H7 (cell line): ENCODE data around the gene ROPN1L. TPM values are rescaled to one million over a fixed set of nuclear protein-coding genes. Genes with fewer than 3 reads are reported as not detected.

ENCODE experiments used
- DNase-seq: peaks from one replicate; pipeline ENCODE4 v3.0.0; 2012
- H3K27me3 ChIP-seq: 2 replicates; pipeline ENCODE4 v1.6.0; 2011; ENCODE audit warnings: mild to moderate bottlenecking, low read length; ENCODE audit not compliant: control insufficient read depth, insufficient read depth
- H3K36me3 ChIP-seq: replicated peaks from 2 replicates; pipeline ENCODE4 v1.5.1; 2011; ENCODE audit warnings: low read length; ENCODE audit not compliant: control insufficient read depth, insufficient read depth
- H3K4me3 ChIP-seq: 2 replicates; pipeline ENCODE4 v1.5.1; 2011; ENCODE audit warnings: low read depth, mild to moderate bottlenecking, control low read depth, low read length, moderate library complexity; ENCODE audit not compliant: insufficient read depth
- total RNA-seq: library from RNA; depleted of rRNA; stranded (reverse); fragments of >200 nt; shearing (Covaris generic); gene quantifications from 2 replicates; pipeline ENCODE4 v1.2.3, GENCODE V29; 2014

The ROPN1L gene
- total RNA-seq, 1 experiment from 2014 or later: not detected

DNA sequence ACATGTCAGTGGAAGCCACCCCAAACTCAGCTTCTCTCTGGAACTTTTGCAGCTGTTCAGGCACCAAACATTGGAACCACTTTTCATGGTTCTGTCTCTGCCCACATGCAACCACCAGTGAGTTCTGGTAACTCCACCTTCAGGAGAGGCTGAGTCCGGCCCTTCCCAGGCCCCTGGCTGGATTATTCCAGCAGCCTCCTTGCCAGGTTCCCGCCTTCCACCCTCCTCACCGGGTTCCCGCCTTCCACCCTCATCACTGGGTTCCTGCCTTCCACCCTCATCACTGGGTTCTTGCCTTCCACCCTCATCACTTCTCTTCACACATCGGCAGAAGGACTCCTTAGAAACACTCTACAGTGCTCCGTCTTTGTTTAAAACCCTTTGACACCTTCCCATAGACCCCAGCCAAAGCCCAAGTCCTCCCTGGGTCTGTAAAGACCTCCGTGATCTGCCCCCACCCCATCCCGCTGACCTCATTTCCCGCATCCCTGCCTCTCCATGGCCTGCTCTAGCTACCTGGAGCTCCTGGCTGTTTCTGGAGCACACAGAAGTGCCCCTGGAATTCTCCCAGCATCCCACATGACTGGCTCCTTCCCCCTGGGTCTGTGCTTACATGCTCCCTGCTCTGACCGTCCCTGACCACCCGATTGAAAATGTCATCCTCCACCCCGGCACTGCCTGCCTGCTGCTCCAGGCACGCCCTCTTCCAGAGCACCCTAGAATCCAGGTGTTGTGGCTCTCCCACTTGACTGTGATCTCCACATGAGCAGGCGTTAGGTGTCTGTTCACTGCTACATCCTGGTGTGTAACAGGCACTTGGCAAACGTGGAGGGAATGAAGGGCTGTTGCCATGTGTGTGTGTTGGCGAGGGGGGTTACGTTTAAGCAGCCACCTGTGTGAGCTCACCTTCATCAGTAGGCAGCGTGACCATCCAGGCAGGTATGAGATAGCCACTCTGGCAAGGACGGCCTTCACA, 17.7 kb downstream of the ROPN1L start:
- Histone ChIP-seq H3K36me3 (no peaks in the 10 kb centered on the region), H3K4me3 (no peak overlapping the region), H3K27me3 (no peaks in the 10 kb centered on the region)
- no peak for DNase-seq

DNA sequence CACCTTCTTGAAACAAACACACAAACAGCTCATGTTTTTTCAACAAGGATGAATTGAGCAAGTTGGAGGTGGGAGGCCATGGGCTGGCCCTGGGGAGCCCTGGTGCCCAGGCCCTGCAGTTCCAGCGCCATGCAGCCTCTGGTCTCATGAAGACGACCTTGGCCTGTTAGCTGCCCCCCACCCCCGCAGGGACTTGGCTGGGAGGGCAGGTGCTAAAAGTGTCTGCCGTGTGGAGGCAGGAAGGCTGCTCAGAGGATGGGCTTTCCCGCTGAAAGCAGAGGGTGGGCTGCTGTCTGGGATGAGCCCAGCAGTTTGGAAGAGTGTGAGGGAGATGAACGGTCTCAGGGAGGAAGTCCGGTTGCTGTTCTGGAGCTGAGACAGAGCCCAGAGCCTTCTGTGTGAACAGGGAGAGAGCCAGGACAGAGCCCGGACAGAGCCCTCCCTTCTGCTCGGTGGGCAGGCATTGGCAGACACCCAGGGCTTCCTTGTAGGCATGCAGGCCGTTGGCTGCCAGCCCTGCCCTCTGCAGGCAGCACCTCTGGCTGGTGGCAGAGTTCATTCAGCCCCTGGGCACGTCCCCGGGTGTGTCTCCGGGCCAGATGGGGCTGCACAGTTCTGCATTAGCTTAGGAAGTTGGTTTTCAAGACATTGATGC, 18.7 kb downstream of the ROPN1L start:
- H3K4me3 ChIP-seq: no peak overlapping the region
- no peaks in the 10 kb centered on the region for H3K27me3 ChIP-seq
- no peaks in the 10 kb centered on the region for H3K36me3 ChIP-seq
- no peak for DNase-seq

DNA sequence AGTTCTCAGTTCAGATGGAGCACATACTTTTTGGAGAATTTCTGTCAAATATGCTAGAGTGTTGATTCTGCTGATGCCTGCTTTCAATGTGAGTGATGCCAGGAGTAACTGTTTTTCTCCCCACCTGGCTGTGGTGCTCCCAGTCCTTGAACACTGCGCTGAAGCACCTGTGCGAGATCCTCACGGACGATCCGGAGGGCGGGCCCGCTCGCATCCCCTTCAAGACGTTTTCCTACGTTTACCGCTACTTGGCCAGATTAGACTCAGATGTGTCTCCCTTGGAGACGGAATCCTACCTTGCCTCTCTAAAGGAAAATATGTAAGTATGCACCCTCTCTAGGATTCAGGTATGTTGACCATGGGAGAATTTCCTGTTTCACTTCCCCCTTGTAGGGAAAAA, 19.4 kb downstream of the ROPN1L start:
- Histone ChIP-seq H3K27me3 (no peaks in the 10 kb centered on the region), H3K36me3 (no peaks in the 10 kb centered on the region)
- DNase-seq: no peak

DNA sequence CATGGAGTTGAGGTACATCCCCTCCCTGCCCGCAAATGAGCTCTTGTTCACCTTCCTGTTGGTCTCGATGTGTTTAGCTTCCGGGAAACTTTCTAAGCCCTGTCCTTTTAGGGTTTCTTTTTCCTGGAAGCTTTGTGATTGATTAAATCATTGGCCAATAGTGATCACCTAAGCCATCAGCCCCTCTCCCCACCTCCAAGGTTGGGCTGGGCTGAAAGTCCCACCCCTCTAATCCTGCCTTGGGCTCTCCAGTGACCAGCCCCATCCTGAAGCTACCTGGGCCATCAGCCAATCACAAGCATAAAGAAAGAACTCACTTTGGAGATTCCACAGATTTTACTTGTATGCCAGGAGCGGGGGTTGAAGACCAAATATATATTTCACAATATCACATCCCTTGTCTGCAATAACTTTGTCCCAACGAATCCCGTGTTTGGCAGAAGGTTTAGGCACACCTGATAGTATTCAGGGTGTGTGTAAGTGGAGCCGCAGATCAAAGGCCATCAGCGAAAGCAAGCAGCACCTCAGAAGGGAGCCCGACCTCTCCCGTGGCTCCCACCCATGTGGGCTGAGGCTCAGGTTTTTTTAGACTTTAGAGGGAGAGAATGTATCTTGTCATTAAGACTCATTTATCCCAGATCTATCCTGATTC, 20.4 kb downstream of the ROPN1L start:
- DNase-seq: peak; percentile 89
- no peaks in the 10 kb centered on the region for H3K36me3 ChIP-seq
- no peaks in the 10 kb centered on the region for H3K27me3 ChIP-seq
- no peak overlapping the region for H3K4me3 ChIP-seq

More for the DNA sequence above, 19.4 kb downstream of the ROPN1L start:
- H3K4me3 ChIP-seq: no peak overlapping the region

DNA sequence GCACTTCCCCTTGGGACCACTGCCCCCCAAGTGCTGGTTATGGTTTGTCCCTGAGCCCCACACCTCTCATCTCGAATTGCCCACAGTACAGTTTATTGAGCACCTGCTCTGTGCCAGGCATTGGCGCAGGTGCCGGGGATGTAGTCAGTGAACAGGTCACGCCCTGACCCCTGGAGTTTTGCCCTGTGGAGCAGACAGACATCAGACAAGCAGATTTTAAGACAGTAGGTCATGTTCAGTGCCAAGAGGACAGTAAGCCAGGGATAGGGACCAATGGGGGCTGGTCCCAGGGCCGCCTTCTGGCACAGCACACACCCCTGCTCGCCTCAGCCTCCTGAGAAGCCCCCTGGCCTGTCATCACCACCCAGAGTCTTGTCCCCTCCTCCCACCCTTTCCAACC, 21.9 kb downstream of the ROPN1L start:
- no peak for DNase-seq
- Histone ChIP-seq H3K27me3 (no peaks in the 10 kb centered on the region), H3K4me3 (no peak overlapping the region), H3K36me3 (no peaks in the 10 kb centered on the region)

DNA sequence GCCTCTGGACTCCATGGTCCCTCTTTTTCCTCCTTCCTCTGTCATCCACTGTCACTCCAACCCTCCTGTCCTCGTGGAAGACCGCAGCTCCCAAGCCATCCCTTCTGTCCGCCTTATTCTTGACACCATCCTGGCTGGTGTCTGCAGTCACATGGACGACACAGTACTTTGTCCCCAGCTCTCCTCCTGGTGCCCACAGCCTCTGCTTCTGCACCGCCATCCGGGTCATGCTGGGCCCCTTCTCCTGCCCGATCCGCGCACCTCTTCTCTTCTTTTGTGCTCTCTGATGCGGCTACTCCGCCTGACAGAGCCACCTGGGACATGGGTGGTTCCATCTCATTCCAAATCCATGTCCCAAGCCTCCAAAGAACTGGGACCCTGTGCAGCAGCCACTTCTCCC, 22.5 kb downstream of the ROPN1L start:
- no peaks in the 10 kb centered on the region for H3K27me3 ChIP-seq

DNA sequence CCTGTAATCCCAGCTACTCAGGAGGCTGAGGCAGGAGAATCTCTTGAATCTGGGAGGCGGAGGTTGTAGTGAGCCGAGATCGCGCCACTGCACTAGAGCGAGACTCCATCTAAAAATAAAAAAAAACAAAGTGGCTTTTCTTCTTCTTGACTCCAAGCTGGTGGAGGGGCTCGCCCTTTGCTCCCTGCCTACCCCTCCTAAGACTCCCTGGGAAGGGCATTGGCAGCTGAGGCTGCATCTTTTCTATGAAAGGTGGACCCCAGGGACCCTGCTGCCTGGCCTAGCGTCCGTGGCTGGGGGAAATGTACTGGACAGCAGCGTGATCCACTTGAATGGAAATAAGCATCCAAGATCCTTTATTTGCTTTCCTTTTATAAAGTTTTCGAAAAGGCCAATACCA, 24.0 kb downstream of the ROPN1L start:
- no peak for DNase-seq
- Histone ChIP-seq H3K36me3 (no peaks in the 10 kb centered on the region), H3K4me3 (no peak overlapping the region), H3K27me3 (no peaks in the 10 kb centered on the region)

More for the DNA sequence above, 22.5 kb downstream of the ROPN1L start:
- DNase-seq: no peak
- no peaks in the 10 kb centered on the region for H3K36me3 ChIP-seq
- H3K4me3 ChIP-seq: no peak overlapping the region

DNA sequence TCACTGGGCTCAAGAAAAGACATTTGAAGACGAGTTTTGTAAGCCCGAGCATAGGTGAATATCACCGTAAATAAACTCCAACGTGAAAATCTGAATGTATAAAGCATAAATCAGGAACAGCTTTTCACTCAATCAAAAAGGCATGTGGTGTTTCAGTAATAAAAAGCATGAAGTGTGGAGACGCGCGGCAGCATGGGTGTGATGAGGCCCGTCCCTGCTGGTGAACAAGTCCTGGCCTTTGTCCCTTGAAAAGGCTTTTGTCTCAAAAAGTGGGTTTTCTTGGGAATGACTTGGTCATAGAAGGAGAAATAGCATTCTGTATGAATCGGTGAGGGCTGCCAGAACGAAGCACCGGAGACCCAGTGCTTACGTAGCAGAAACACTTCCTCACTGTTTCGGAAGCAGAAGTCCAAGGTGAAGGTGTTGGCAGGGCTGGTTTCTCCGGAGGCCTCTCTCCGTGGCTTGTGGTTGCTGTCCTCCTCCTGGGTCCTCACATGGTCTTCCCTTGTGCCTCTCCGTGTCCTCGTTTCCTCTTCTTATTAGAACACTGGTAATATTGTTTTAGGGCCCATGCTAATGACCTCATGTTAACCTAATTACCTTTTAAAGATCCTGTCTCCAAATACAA, 24.9 kb downstream of the ROPN1L start:
- Histone ChIP-seq H3K36me3 (no peaks in the 10 kb centered on the region), H3K27me3 (no peaks in the 10 kb centered on the region), H3K4me3 (no peak overlapping the region)
- no peak for DNase-seq

DNA sequence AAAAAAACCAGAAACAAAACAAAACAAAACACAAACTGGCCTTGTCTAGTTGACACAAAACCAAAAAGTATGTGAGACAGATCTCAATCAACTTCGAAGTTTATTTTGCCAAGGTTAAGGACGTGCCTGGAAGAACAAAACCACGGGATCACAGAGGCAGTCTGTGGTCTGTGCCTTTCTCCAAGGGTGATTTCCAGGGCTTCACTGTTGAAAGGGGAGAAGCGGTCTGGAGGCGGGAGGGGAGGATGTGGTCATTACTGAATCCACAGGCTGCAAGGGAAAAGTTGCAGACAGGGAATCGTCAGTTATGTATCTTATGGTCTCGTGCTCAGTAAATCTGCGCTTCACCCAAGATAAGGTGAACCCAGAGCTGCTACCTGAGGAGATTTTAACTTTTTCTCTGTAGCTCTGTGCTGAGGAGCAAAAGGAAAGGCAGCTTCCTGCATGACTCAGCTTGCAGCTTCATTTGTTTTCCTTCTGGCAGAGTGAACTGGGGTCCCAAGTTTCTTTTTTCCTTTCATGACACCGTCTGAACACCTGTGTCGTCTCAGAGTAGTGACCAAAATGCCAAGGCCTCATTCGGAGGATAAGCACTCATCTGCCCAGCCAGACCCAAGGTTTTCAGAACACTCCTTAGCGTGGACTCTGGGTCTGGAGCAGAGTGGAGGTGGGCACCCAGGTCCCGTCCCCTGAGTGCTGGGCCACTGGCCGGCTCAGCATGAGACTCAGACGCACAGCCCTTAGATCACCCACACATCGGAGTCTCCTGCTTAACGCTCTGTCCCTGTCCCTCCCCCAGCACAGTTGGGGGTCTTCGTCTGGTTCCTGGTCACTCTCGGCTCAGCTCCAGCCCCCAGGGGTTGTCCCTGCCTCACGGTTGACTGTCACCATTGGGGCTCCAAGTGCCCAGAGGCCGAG, 25.9 kb downstream of the ROPN1L start:
- no peaks in the 10 kb centered on the region for H3K27me3 ChIP-seq
- peak; percentile 71 for DNase-seq
- H3K4me3 ChIP-seq: no peak overlapping the region
- no peaks in the 10 kb centered on the region for H3K36me3 ChIP-seq

DNA sequence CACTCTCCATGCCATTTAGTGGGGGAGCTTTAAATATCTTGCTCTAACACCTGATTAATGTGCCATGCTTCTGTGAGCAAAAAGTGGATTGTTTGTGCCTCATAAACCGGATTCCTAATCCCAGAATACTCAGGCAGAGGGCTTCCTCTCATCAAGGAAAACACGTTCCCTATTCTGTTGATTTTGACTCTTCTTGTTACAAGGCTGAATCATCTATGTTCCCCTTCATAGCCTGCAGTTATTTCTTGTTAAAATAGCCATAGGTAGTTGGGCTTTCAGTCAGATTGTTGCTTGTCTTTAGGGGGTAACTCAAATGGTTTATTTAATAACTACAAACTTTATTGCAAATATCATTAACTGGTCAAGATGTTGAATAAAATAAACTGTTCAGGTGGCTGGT, 26.6 kb downstream of the ROPN1L start:
- no peak overlapping the region for H3K4me3 ChIP-seq
- DNase-seq: no peak
- H3K36me3 ChIP-seq: no peaks in the 10 kb centered on the region
- no peaks in the 10 kb centered on the region for H3K27me3 ChIP-seq

DNA sequence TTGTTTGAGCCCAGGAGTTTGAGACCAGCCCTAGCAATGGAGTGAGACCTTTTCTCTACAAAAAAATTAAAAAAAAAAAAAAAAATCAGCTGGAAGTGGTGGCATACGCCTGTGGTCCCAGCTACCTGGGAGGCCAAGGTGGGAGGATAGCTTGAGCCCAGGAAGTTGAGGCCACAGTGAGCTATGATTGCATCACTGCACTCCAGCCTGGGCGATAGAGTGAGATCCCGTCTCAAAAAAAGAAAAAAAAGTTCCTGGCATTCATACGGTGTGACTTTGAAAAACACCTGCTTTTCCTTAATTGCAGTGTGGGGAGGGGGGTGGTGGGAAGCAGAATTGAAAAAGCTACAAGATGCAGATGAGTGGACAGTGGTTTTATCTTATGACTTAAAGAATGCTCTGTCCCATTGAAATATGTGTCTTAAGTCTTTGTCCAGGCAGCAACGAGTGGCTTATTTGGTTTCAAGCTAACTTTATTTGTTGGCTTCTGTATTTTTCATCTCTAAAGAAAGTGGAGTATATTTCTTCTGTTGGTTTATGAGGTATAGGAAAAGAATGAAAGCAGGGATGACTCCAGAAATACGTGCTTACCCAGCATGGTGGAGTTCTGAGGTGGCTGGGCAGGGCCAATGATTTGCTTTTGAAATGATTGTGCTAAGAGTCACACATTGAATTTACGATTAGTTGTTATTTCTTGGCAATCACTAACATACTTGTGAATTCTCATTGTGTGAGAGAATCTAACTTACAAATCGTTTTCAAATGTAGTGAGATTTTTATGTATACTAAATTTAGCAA, 27.8 kb downstream of the ROPN1L start:
- no peak overlapping the region for H3K4me3 ChIP-seq
- DNase-seq: no peak
- no peaks in the 10 kb centered on the region for H3K36me3 ChIP-seq
- H3K27me3 ChIP-seq: no peaks in the 10 kb centered on the region

DNA sequence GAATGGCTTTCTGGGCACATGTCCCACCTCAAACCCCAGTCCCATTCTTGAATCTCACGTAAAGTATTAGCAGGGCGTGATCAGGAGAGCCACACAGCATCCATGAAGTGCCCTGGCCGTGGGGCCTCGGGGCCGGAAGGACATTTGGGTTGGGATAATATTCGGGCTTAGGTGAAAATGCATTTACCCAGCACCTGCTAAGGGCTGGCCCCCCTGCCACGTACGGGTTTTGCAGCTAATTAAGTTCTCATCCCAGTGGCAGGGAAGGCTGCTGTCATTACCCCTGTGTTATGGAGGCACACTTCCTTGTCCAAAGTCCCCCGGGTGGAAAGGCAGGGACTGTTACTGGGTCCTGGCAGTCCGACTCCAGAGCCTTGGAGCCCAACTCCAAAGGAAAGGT, 29.0 kb downstream of the ROPN1L start:
- Histone ChIP-seq H3K4me3 (no peak overlapping the region), H3K27me3 (no peaks in the 10 kb centered on the region), H3K36me3 (no peaks in the 10 kb centered on the region)
- DNase-seq: no peak

DNA sequence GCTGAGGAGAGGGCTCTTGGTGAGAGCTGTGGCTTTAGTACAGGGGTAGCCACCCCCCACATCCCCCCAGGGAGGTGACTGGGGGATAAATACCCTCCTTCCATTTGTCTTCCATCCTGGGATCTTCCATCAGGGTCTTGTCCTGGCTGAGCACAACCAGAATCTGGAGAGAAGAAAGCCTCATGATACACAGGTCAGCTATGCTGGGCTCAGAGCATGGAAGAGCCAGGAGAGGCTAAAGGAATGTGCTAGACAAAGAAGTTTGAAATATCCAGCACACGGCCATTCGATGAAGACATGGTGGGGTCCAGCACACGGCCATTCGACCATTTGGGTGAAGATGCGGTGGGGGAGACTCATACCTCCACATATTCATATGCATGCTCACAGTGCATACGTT, 30.0 kb downstream of the ROPN1L start:
- no peaks in the 10 kb centered on the region for H3K36me3 ChIP-seq
- DNase-seq: no peak

More for the DNA sequence above, 30.0 kb downstream of the ROPN1L start:
- Histone ChIP-seq H3K4me3 (no peak overlapping the region), H3K27me3 (no peaks in the 10 kb centered on the region; the same call in 1 of the 2 replicates)
